Endodermal cell (in vitro differentiated cells): ENCODE measurements around the gene SERTAD1. TPM values are rescaled to one million over a fixed set of nuclear protein-coding genes. Genes with fewer than 3 reads are reported as not detected.

Source experiments
- DNase-seq: peaks from one replicate; pipeline ENCODE4 v3.0.0-alpha.2; 2017
- H3K27ac ChIP-seq: 2 replicates; pipeline ENCODE4 v1.5.1; 2013; ENCODE audit warnings: mild to moderate bottlenecking, low read depth, low read length, moderate library complexity
- H3K27me3 ChIP-seq: 2 replicates; pipeline ENCODE4 v1.6.1; 2013; ENCODE audit warnings: mild to moderate bottlenecking, low read length, moderate library complexity; ENCODE audit not compliant: insufficient read depth, control insufficient read depth, poor library complexity, severe bottlenecking
- H3K36me3 ChIP-seq: 2 replicates; pipeline ENCODE4 v1.7.0; 2013; ENCODE audit warnings: mild to moderate bottlenecking, low read length, moderate library complexity; ENCODE audit not compliant: control insufficient read depth, insufficient read depth
- H3K4me1 ChIP-seq: one replicate; pipeline ENCODE4 v1.7.0; 2013; ENCODE audit warnings: low read length; ENCODE audit not compliant: control insufficient read depth, insufficient read depth
- H3K4me3 ChIP-seq: 2 replicates; pipeline ENCODE4 v1.5.1; 2013; ENCODE audit warnings: mild to moderate bottlenecking, low read length, moderate library complexity
- H3K9ac ChIP-seq: 2 replicates; pipeline ENCODE4 v1.6.1; 2013; ENCODE audit warnings: mild to moderate bottlenecking, low read length, moderate library complexity; ENCODE audit not compliant: poor library complexity, severe bottlenecking; ENCODE audit errors: extremely low read depth
- H3K9me3 ChIP-seq: 2 replicates; pipeline ENCODE4 v1.6.1; 2013; ENCODE audit warnings: mild to moderate bottlenecking, low read length, moderate library complexity; ENCODE audit not compliant: control insufficient read depth
- H3K27ac Mint-ChIP-seq: 2 replicates; pipeline ENCODE4 v1.8.0; 2020; ENCODE audit warnings: mixed read lengths
- H3K27me3 Mint-ChIP-seq: 2 replicates; pipeline ENCODE4 v1.8.0; 2021; ENCODE audit warnings: mild to moderate bottlenecking, mixed read lengths; ENCODE audit not compliant: insufficient read depth
- H3K36me3 Mint-ChIP-seq: 2 replicates; pipeline ENCODE4 v1.8.0; 2020; ENCODE audit warnings: low read depth, mixed read lengths
- H3K4me1 Mint-ChIP-seq: 2 replicates; pipeline ENCODE4 v1.8.0; 2020; ENCODE audit warnings: mixed read lengths
- H3K4me3 Mint-ChIP-seq: 2 replicates; pipeline ENCODE4 v1.8.0; 2020; ENCODE audit warnings: mild to moderate bottlenecking, moderate library complexity, mixed read lengths
- H3K9me3 Mint-ChIP-seq: 2 replicates; pipeline ENCODE4 v1.8.0; 2020; ENCODE audit warnings: mild to moderate bottlenecking, mixed read lengths
- CTCF ChIP-seq: fragments of 200-600 bp; sonication (generic); conservative IDR thresholded peaks from 2 replicates; pipeline ENCODE4 v1.5.0; 2021; ENCODE audit warnings: antibody characterized with exemption, mild to moderate bottlenecking
- WGBS, 2 experiments: methylation state at CpG; one replicate each; pipeline versions ENCODE4 v1.1.5 to v1.1.7; 2013; ENCODE audit warnings: missing lambda C conversion rate in 2 of 2, mixed read lengths in 1 of 2; ENCODE audit not compliant: insufficient coverage in 1 of 2, insufficient read length in 1 of 2; 5-methylcytosine and 5-hydroxymethylcytosine counted together
- total RNA-seq, 2 donors: library from RNA; stranded (reverse); fragmentation: NEBNext Ultra II Directional in 1 of 2; extraction: Animal tissue kit (Norgen Biotek cat#: 25700) in 1 of 2; gene quantifications; 2 replicates in 1 of 2; 3 replicates in 1 of 2; pipeline ENCODE4 v1.2.1, GENCODE V29; 2021

The SERTAD1 gene
- total RNA-seq, 2 donors from 2014 or later, result 4.0 to 4.5 TPM

- H3K9me3 Mint-ChIP-seq, result no peaks in the 10 kb centered on the region
- WGBS, 2 experiments, result 89 to 93% methylated on average over 32 to 49 of the region's 49 CpGs
- H3K27me3 ChIP-seq, result no peaks in the 10 kb centered on the region
- no peak overlapping the region for H3K4me3 Mint-ChIP-seq
- H3K27me3 Mint-ChIP-seq, result peaks cover 48% of the 10 kb centered on the region
- no peak overlapping the region for H3K27ac Mint-ChIP-seq
- peak; percentile 96 for DNase-seq
- H3K9me3 ChIP-seq, result no peaks in the 10 kb centered on the region
- H3K4me1 ChIP-seq, result no peaks in the 10 kb centered on the region
- H3K4me1 Mint-ChIP-seq, result no peaks in the 10 kb centered on the region
- no peaks in the 10 kb centered on the region for H3K36me3 Mint-ChIP-seq
- no peak overlapping the region for H3K4me3 ChIP-seq
- H3K9ac ChIP-seq, result no peak overlapping the region
- no peaks in the 10 kb centered on the region for H3K36me3 ChIP-seq
- TF ChIP-seq CTCF, result no peak
- no peak overlapping the region for H3K27ac ChIP-seq
Observed at GRCh38 chr19:40398417-40399131, 27.2 kb downstream of the SERTAD1 start.

GRCh38 chr19:40397568-40397906, 28.3 kb downstream of the SERTAD1 start:
- Histone ChIP-seq H3K36me3 (no peaks in the 10 kb centered on the region), H3K27ac (no peak overlapping the region), H3K9ac (no peak overlapping the region), H3K27me3 (no peaks in the 10 kb centered on the region), H3K9me3 (no peaks in the 10 kb centered on the region), H3K4me3 (no peak overlapping the region), H3K4me1 (no peaks in the 10 kb centered on the region)
- H3K4me3 Mint-ChIP-seq, result no peak overlapping the region
- DNase-seq, result no peak
- no peaks in the 10 kb centered on the region for H3K4me1 Mint-ChIP-seq
- H3K9me3 Mint-ChIP-seq, result no peaks in the 10 kb centered on the region
- WGBS, 2 experiments, result 89 to 94% methylated on average over 21 to 22 of the region's 22 CpGs
- H3K27ac Mint-ChIP-seq, result no peak overlapping the region
- H3K27me3 Mint-ChIP-seq, result peaks cover 45% of the 10 kb centered on the region
- TF ChIP-seq CTCF, result no peak
- no peaks in the 10 kb centered on the region for H3K36me3 Mint-ChIP-seq

DNA sequence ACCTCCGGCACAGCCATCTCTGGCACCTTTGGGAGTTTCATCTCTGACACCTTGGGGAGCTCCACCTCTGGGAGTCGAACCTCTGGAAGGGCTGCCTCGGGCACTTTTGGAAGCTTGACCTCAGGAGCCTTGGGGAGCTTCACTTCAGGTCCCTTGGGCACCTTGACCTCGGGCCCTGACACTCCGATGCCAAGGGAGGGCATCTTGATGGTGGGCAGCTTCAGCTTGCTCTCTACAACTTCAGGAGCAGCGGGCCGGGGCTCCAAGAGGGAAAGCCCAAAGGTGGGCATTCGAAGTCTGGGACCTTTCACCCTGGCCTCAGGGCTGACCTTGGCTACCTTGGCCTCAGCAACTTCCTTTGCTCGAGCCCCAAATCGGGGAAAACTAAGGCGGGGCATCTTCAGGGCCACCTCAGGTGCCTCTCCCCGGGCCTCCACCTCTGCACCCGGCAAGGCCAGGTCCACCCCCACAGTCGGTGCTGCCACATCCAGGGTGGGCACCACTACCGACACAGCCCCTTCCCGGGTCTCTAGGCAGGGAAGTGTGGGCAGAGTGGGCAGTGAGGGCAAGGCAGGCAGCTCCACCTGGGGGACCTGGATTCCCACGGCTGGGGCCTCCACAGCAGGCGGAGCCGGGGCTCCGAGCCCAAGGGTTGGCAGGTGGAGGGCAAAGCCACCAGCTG, 28.8 kb downstream of the SERTAD1 start:
- H3K4me1 ChIP-seq, result no peaks in the 10 kb centered on the region
- Mint-ChIP-seq H3K27ac (no peak overlapping the region), H3K4me3 (no peak overlapping the region), H3K4me1 (no peaks in the 10 kb centered on the region), H3K36me3 (no peaks in the 10 kb centered on the region), H3K27me3 (peaks cover 45% of the 10 kb centered on the region), H3K9me3 (no peaks in the 10 kb centered on the region)
- H3K9ac ChIP-seq, result no peak overlapping the region
- H3K36me3 ChIP-seq, result no peaks in the 10 kb centered on the region
- TF ChIP-seq CTCF, result no peak
- H3K9me3 ChIP-seq, result no peaks in the 10 kb centered on the region
- no peak overlapping the region for H3K4me3 ChIP-seq
- no peak overlapping the region for H3K27ac ChIP-seq
- 90 to 92% methylated on average over 8 to 20 of the region's 20 CpGs for WGBS, 2 experiments
- DNase-seq, result no peak
- no peaks in the 10 kb centered on the region for H3K27me3 ChIP-seq
